SU-DHL-6 (cell line): ENCODE data around the gene ORC3.

ENCODE experiments used
- CTCF ChIP-seq: fragments of 200-600 bp; sonication (generic); IDR thresholded peaks from one replicate; pipeline ENCODE4 v1.5.1; 2017; ENCODE audit warnings: antibody characterized with exemption, mild to moderate bottlenecking, low read length, moderate library complexity; ENCODE audit not compliant: insufficient read depth, poor library complexity, severe bottlenecking
- EZH2phosphoT487 ChIP-seq: fragments of 200-600 bp; sonication (generic), shearing (Covaris generic); conservative IDR thresholded peaks from 2 replicates; pipeline ENCODE4 v1.6.1; 2018; ENCODE audit warnings: mild to moderate bottlenecking, antibody characterized with exemption, low read length, moderate library complexity, mixed read lengths

- no peak for TF ChIP-seq CTCF
- TF ChIP-seq EZH2phosphoT487: no peak
These were observed 112.6 kb downstream of the ORC3 start for GRCh38 chr6:87702589-87702945.
